ENCODE results near the gene TTC7B.

DNA sequence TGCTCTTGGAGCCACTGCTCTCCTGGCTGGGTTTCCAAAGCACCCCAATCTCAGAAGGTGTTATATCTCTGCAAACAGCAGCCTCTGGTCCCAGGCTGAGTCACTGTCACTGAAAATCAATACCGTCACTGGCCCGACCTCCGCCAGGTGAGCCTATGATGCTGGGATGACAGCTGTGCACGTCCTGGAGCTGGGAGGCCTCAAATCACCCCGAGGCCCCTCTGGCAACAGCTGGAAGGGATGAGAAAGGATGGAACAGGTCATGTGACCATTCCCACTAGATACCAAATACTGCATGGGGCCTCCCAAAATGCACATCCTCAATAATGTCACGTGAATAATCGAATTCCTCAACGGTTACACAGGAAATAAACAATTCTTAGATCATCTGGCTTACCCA lies 190.8 kb downstream of the TTC7B start:
- TF ChIP-seq, protein P1, sequence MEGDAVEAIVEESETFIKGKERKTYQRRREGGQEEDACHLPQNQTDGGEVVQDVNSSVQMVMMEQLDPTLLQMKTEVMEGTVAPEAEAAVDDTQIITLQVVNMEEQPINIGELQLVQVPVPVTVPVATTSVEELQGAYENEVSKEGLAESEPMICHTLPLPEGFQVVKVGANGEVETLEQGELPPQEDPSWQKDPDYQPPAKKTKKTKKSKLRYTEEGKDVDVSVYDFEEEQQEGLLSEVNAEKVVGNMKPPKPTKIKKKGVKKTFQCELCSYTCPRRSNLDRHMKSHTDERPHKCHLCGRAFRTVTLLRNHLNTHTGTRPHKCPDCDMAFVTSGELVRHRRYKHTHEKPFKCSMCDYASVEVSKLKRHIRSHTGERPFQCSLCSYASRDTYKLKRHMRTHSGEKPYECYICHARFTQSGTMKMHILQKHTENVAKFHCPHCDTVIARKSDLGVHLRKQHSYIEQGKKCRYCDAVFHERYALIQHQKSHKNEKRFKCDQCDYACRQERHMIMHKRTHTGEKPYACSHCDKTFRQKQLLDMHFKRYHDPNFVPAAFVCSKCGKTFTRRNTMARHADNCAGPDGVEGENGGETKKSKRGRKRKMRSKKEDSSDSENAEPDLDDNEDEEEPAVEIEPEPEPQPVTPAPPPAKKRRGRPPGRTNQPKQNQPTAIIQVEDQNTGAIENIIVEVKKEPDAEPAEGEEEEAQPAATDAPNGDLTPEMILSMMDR (IDR thresholded peaks at IDR 0.05; ENCODE audit: low read length): no peak
- TF ChIP-seq EZH2 (IDR thresholded peaks at IDR 0.05; ENCODE audit: borderline replicate concordance, low read length): no peak
